HEK293 (cell line): ENCODE measurements around the gene TTC22.

Experiments
- CTCF ChIA-PET: fragments of 350-600 bp; formaldehyde crosslinking; extraction: SDS; loops from one replicate; lab custom pipeline; 2021; ENCODE audit warnings: antibody characterized with exemption; lab: Yijun Ruan, JAX
- POLR2A ChIA-PET: fragments of 300-600 bp; formaldehyde crosslinking; extraction: SDS; loops from one replicate; lab custom pipeline; 2020; ENCODE audit warnings: antibody characterized with exemption, inconsistent platforms; lab: Yijun Ruan, JAX
- H3K27ac ChIP-seq: fragments of 200-500 bp; sonication (Bioruptor generic); 2 replicates; pipeline ENCODE4 v1.5.1; 2014; ENCODE audit warnings: low read depth, low read length, control low read depth, inconsistent platforms; ENCODE audit errors: extremely low read depth
- H3K36me3 ChIP-seq, 2 experiments: fragments of 200-500 bp in 1 of 2; sonication (Bioruptor generic) in 1 of 2; 1 replicate in 1 of 2; 2 replicates in 1 of 2; pipeline ENCODE4 v1.5.1; 2014 to 2017; ENCODE audit warnings: inconsistent platforms in 2 of 2, low read length in 2 of 2; ENCODE audit not compliant: control insufficient read depth in 2 of 2, insufficient read depth in 1 of 2
- H3K4me1 ChIP-seq: fragments of 200-500 bp; sonication (Bioruptor generic); 2 replicates; pipeline ENCODE4 v1.5.1; 2014; ENCODE audit warnings: mild to moderate bottlenecking, low read length, inconsistent platforms; ENCODE audit not compliant: control insufficient read depth, insufficient read depth
- H3K4me3 ChIP-seq: 2 replicates; pipeline ENCODE4 v1.5.1; 2011; ENCODE audit warnings: low read depth, mild to moderate bottlenecking, control low read depth, low read length, moderate library complexity
- H3K9me3 ChIP-seq: fragments of 200-500 bp; sonication (Bioruptor generic); 2 replicates; pipeline ENCODE4 v1.5.1; 2014; ENCODE audit warnings: low read depth, low read length, inconsistent platforms; ENCODE audit not compliant: control insufficient read depth, insufficient read depth
- EGR2 ChIP-seq: fragments of 450-650 bp; formaldehyde crosslinking; IDR thresholded peaks from 2 replicates; pipeline ENCODE4 v1.5.1; 2016; ENCODE audit warnings: low read depth, missing biosample characterization, missing genetic modification characterization
- GLIS1 ChIP-seq: fragments of 450-650 bp; formaldehyde crosslinking; IDR thresholded peaks from 2 replicates; pipeline ENCODE4 v1.5.1; 2016; ENCODE audit warnings: missing biosample characterization, missing genetic modification characterization
- HOXC10 ChIP-seq: sonication (generic); formaldehyde crosslinking; IDR thresholded peaks from 2 replicates; pipeline ENCODE4 v1.8.1; 2023; ENCODE audit warnings: mild to moderate bottlenecking, missing genetic modification reagents
- HOXD13 ChIP-seq: sonication (generic); formaldehyde crosslinking; IDR thresholded peaks from 2 replicates; pipeline ENCODE4 v1.8.0; 2022; ENCODE audit warnings: missing genetic modification reagents, borderline replicate concordance
- KLF1 ChIP-seq: fragments of 450-650 bp; formaldehyde crosslinking; IDR thresholded peaks from 2 replicates; pipeline ENCODE4 v1.5.1; 2016; ENCODE audit warnings: missing biosample characterization, missing genetic modification characterization
- KLF16 ChIP-seq: fragments of 450-650 bp; formaldehyde crosslinking; IDR thresholded peaks from 2 replicates; pipeline ENCODE4 v1.5.1; 2017; ENCODE audit warnings: missing biosample characterization, missing genetic modification characterization
- PRDM6 ChIP-seq: fragments of 450-650 bp; formaldehyde crosslinking; IDR thresholded peaks from 2 replicates; pipeline ENCODE4 v1.5.1; 2017; ENCODE audit warnings: missing biosample characterization, missing genetic modification characterization
- SP2 ChIP-seq: fragments of 450-650 bp; formaldehyde crosslinking; IDR thresholded peaks from 2 replicates; pipeline ENCODE4 v1.5.1; 2016; ENCODE audit warnings: missing biosample characterization, missing genetic modification characterization
- SP7 ChIP-seq: fragments of 450-650 bp; formaldehyde crosslinking; IDR thresholded peaks from 2 replicates; pipeline ENCODE4 v1.5.1; 2016; ENCODE audit warnings: missing biosample characterization, missing genetic modification characterization
- YY1 ChIP-seq: fragments of 450-650 bp; formaldehyde crosslinking; IDR thresholded peaks from 2 replicates; pipeline ENCODE4 v1.5.1; 2018; ENCODE audit warnings: missing biosample characterization, missing genetic modification characterization
- ZBTB21 ChIP-seq: fragments of 450-650 bp; formaldehyde crosslinking; IDR thresholded peaks from 2 replicates; pipeline ENCODE4 v1.5.1; 2017; ENCODE audit warnings: missing biosample characterization, missing genetic modification characterization
- ZBTB26 ChIP-seq: fragments of 450-650 bp; formaldehyde crosslinking; optimal IDR thresholded peaks from 2 replicates; pipeline ENCODE3; 2016; ENCODE audit warnings: missing biosample characterization, mild to moderate bottlenecking, missing genetic modification characterization
- ZNF266 ChIP-seq: fragments of 450-650 bp; formaldehyde crosslinking; IDR thresholded peaks from 2 replicates; pipeline ENCODE4 v1.5.1; 2016; ENCODE audit warnings: missing biosample characterization, missing genetic modification characterization, low read depth
- ZNF302 ChIP-seq: fragments of 450-650 bp; formaldehyde crosslinking; IDR thresholded peaks from 2 replicates; pipeline ENCODE4 v1.5.1; 2016; ENCODE audit warnings: missing biosample characterization, missing genetic modification characterization, low read depth
- ZNF324 ChIP-seq: fragments of 450-650 bp; formaldehyde crosslinking; IDR thresholded peaks from 2 replicates; pipeline ENCODE4 v1.5.1; 2016; ENCODE audit warnings: missing biosample characterization, missing genetic modification characterization
- ZNF341 ChIP-seq: fragments of 450-650 bp; formaldehyde crosslinking; IDR thresholded peaks from 2 replicates; pipeline ENCODE4; 2016; ENCODE audit warnings: low read depth, missing biosample characterization, missing genetic modification characterization
- ZNF48 ChIP-seq: fragments of 450-650 bp; formaldehyde crosslinking; IDR thresholded peaks from 2 replicates; pipeline ENCODE4 v1.5.1; 2016; ENCODE audit warnings: missing biosample characterization, missing genetic modification characterization
- ZNF518A ChIP-seq: fragments of 450-650 bp; formaldehyde crosslinking; conservative IDR thresholded peaks from 2 replicates; pipeline ENCODE4 v1.5.1; 2016; ENCODE audit warnings: low read depth, missing biosample characterization, missing genetic modification characterization
- ZNF521 ChIP-seq: fragments of 450-650 bp; formaldehyde crosslinking; IDR thresholded peaks from 2 replicates; pipeline ENCODE4 v1.5.1; 2017; ENCODE audit warnings: missing biosample characterization, mild to moderate bottlenecking, missing genetic modification characterization
- ZNF561 ChIP-seq: fragments of 450-650 bp; IDR thresholded peaks from 2 replicates; pipeline ENCODE4 v1.5.1; 2018; ENCODE audit warnings: missing biosample characterization, missing genetic modification characterization, borderline replicate concordance
- ZNF660 ChIP-seq: fragments of 450-650 bp; IDR thresholded peaks from 2 replicates; pipeline ENCODE4 v1.5.1; 2018; ENCODE audit warnings: missing biosample characterization, mild to moderate bottlenecking, missing genetic modification characterization
- ZNF791 ChIP-seq: fragments of 450-650 bp; formaldehyde crosslinking; IDR thresholded peaks from 2 replicates; pipeline ENCODE4 v1.5.1; 2016; ENCODE audit warnings: missing biosample characterization, missing genetic modification characterization
- TF ChIP-seq, protein P1 (sequence below): fragments of 450-650 bp; formaldehyde crosslinking; IDR thresholded peaks from 2 replicates; pipeline ENCODE4 v1.5.1; 2016; ENCODE audit warnings: missing biosample characterization, missing genetic modification characterization

The TTC22 gene

DNA sequence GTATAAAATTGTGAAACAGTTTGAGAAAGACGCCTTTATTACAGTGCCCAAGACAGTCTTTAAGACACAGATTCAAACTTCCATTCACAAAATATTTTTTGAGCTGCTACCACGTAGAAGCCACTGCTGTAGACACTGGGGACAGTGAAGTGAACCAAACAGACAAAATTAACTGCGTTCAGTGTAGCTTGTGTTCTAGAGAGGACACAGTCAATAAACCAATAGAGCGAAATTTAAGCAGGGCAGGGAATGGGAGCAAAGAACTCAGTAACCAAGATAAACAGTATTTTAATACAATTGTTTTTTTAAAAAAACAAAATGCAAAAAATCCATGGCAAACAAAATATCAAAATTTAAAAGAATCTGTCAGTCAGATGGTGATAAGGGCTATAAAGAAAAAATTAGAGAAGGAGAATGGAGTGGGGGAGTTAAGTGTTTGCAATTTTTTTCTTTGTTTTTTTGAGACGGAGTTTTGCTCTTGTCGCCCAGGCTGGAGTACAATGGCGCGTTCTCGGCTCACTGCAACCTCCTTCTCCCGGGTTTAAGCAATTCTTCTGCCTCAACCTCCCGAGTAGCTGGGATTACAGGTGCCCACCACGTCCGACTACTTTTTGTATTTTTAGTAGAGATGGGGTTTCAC lies 36.1 kb downstream of the TTC22 start (continued):
- TF ChIP-seq, protein P1, sequence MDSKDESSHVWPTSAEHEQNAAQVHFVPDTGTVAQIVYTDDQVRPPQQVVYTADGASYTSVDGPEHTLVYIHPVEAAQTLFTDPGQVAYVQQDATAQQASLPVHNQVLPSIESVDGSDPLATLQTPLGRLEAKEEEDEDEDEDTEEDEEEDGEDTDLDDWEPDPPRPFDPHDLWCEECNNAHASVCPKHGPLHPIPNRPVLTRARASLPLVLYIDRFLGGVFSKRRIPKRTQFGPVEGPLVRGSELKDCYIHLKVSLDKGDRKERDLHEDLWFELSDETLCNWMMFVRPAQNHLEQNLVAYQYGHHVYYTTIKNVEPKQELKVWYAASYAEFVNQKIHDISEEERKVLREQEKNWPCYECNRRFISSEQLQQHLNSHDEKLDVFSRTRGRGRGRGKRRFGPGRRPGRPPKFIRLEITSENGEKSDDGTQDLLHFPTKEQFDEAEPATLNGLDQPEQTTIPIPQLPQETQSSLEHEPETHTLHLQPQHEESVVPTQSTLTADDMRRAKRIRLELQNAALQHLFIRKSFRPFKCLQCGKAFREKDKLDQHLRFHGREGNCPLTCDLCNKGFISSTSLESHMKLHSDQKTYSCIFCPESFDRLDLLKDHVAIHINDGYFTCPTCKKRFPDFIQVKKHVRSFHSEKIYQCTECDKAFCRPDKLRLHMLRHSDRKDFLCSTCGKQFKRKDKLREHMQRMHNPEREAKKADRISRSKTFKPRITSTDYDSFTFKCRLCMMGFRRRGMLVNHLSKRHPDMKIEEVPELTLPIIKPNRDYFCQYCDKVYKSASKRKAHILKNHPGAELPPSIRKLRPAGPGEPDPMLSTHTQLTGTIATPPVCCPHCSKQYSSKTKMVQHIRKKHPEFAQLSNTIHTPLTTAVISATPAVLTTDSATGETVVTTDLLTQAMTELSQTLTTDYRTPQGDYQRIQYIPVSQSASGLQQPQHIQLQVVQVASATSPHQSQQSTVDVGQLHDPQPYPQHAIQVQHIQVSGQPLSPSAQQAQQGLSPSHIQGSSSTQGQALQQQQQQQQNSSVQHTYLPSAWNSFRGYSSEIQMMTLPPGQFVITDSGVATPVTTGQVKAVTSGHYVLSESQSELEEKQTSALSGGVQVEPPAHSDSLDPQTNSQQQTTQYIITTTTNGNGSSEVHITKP (tag by site-specific recombination), result 0 out of 2 replicates have a peak, but pooled peaks have one; percentile 15
- TF ChIP-seq ZNF266 (tag by site-specific recombination) (no peak), ZNF561 (tag by site-specific recombination) (0 out of 2 replicates have a peak, but pooled peaks have one; percentile 17), ZNF302 (tag by site-specific recombination) (no peak)

- CTCF ChIA-PET, result no interaction called here
- H3K36me3 ChIP-seq, result no peaks in the 10 kb centered on the region
- H3K4me3 ChIP-seq, result peak within 1 kb of the TSS; percentile 98
- peak within 1 kb of the TSS; percentile 1; the same call in 1 of the 2 replicates for H3K27ac ChIP-seq
- no peaks in the 10 kb centered on the region for H3K9me3 ChIP-seq
- POLR2A ChIA-PET, result no interaction called here
- H3K4me1 ChIP-seq, result 0 out of 2 replicates have a peak, but pooled peaks cover 2% of the 10 kb centered on the region
- peak; percentile 80 for TF ChIP-seq GLIS1 (tag by site-specific recombination)
- TF ChIP-seq ZNF48 (tag by site-specific recombination), result no peak
- TF ChIP-seq HOXC10, result peak; percentile 60; the same call in 1 of the 2 replicates
- TF ChIP-seq KLF1 (tag by site-specific recombination), result 0 out of 2 replicates have a peak, but pooled peaks have one; percentile 44
- no peak for TF ChIP-seq ZNF521
- TF ChIP-seq ZNF341 (tag by site-specific recombination), result 0 out of 2 replicates have a peak, but pooled peaks have one; percentile 34
- TF ChIP-seq PRDM6 (tag by site-specific recombination), result no peak
- TF ChIP-seq ZNF660 (tag by site-specific recombination), result peak; percentile 12; the same call in 1 of the 2 replicates
- peak; percentile 99 for TF ChIP-seq SP2 (tag by site-specific recombination)
- no peak; the same call in 1 of the 2 replicates for TF ChIP-seq KLF16 (tag by site-specific recombination)
- peak; percentile 99 for TF ChIP-seq ZNF518A (tag by site-specific recombination)
- TF ChIP-seq EGR2, result peak; percentile 97
- TF ChIP-seq YY1, result peak; percentile 37; the same call in 1 of the 2 replicates
- peak; percentile 95 for TF ChIP-seq ZBTB26 (tag by site-specific recombination)
- peak; percentile 25; the same call in 1 of the 2 replicates for TF ChIP-seq ZNF324 (tag by site-specific recombination)
- TF ChIP-seq SP7 (tag by site-specific recombination), result peak; percentile 63
- TF ChIP-seq ZBTB21 (tag by site-specific recombination), result 0 out of 2 replicates have a peak, but pooled peaks have one; percentile 26
- no peak for TF ChIP-seq ZNF791 (tag by site-specific recombination)
- 0 out of 2 replicates have a peak, but pooled peaks have one; percentile 48 for TF ChIP-seq HOXD13 (CRISPR knock-in tag)
These were observed 36.8 kb downstream of the TTC22 start, which contains the start of gene PARS2 for GRCh38 chr1:54764133-54764921. Gene PARS2, minus strand, starts transcription at chr1:54764523. Its CDS starts 5,362 bp downstream, at chr1:54759161.
